Fibroblast of lung (primary cell): ENCODE results near the gene TAF11L14.

Experiments used
- CTCF ChIP-seq, 2 donors: IDR thresholded peaks in 1 of 2; conservative IDR thresholded peaks in 1 of 2; 1 replicate in 1 of 2; 2 replicates in 1 of 2; pipeline ENCODE4 v1.5.1; 2011 to 2012; ENCODE audit warnings: low read length in 2 of 2, control low read depth in 1 of 2, inconsistent platforms in 1 of 2, low read depth in 1 of 2, mild to moderate bottlenecking in 1 of 2
- EZH2 ChIP-seq: IDR thresholded peaks from 2 replicates; pipeline ENCODE4 v1.5.1; 2012; ENCODE audit warnings: low read length, control low read depth, mild to moderate bottlenecking; ENCODE audit errors: missing control alignments

GRCh38 chr5:17614872-17615605, 19.2 kb upstream of the TAF11L14 start:
- TF ChIP-seq CTCF (conservative IDR thresholded peaks at IDR 0.05 in 1 of 2, IDR thresholded peaks at IDR 0.05 in 1 of 2; ENCODE audit: low read depth in 1 of 2, low read length in 2 of 2) (no peak), EZH2 (no peak)
